ENCODE results near the gene BIVM.

Gene BIVM

DNA sequence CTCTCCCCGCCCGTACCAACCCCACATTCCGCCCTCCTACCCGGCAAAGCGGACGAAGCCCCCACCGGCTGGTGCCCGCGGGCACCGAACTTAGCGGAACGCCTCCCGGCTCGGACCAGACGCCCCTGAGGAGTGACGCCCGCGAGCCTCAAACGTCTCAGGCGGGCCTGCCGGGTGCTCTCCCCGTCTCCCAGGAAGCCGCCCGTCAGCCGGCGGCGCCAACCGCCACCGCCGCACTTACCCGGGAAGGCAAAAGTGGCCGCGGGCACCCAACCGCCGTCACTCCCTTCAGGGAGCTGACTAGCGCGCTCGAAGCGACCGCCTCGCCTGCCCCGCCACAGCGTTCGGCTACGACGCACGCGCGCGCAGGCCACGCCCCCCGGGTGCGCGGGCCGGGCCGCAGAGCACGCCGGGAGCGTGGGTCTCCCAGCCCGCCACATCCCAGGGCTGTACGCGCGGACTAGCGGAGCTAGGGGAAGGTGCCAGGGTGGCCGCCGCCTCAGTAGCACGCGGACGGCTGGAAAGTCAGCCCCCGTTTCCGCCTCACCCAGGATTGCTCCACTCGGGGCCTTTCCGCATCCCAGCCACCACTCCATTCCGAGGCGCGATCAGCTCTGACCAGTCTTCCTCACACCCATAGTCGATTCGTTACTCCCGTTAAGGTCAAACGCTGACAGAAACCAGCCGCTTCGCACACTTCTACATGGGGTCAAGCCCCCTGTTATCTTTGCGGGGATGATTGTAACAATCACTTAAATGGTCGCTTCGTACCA lies 25.3 kb upstream of the BIVM start, which contains the start of gene TEX30:
Gene TEX30 (minus strand): TSS at position 346 of the 773 bp plus-strand sequence. CDS start 3,760 bp downstream, outside the sequence.
- Histone ChIP-seq H3K4me3 (replicated peaks; ENCODE audit: low read depth, low read length) (peak within 1 kb of the TSS; percentile 76), H3K27me3 (replicated peaks; ENCODE audit: control insufficient read depth, insufficient read depth, low read length) (no peaks in the 10 kb centered on the region), H3K36me3 (ENCODE audit: control insufficient read depth, insufficient read depth, low read length) (no peaks in the 10 kb centered on the region)
- peak; percentile 94 for DNase-seq (ENCODE audit: extremely low read depth, insufficient read length)
- TF ChIP-seq CTCF (IDR thresholded peaks at IDR 0.05; ENCODE audit: insufficient read depth, low read length, poor library complexity, severe bottlenecking): no peak

- no peak for TF ChIP-seq CTCF (IDR thresholded peaks at IDR 0.05; ENCODE audit: insufficient read depth, low read length, poor library complexity, severe bottlenecking)
Measured at GRCh38 chr13:102774214-102774568, 24.7 kb upstream of the BIVM start.

GRCh38 chr13:102774591-102775520 lies 24.1 kb upstream of the BIVM start:
- H3K36me3 ChIP-seq (ENCODE audit: control insufficient read depth, insufficient read depth, low read length): no peaks in the 10 kb centered on the region
- H3K4me3 ChIP-seq (replicated peaks; ENCODE audit: low read depth, low read length): no peak overlapping the region
- TF ChIP-seq CTCF (IDR thresholded peaks at IDR 0.05; ENCODE audit: insufficient read depth, low read length, poor library complexity, severe bottlenecking): no peak
- no peaks in the 10 kb centered on the region for H3K27me3 ChIP-seq (replicated peaks; ENCODE audit: control insufficient read depth, insufficient read depth, low read length)
- DNase-seq (ENCODE audit: extremely low read depth, insufficient read length): no peak

More at GRCh38 chr13:102774214-102774568, 24.7 kb upstream of the BIVM start:
- Histone ChIP-seq H3K4me3 (replicated peaks; ENCODE audit: low read depth, low read length) (peak overlapping the region; percentile 76), H3K36me3 (ENCODE audit: control insufficient read depth, insufficient read depth, low read length) (no peaks in the 10 kb centered on the region), H3K27me3 (replicated peaks; ENCODE audit: control insufficient read depth, insufficient read depth, low read length) (no peaks in the 10 kb centered on the region)
- no peak for DNase-seq (ENCODE audit: extremely low read depth, insufficient read length)

DNA sequence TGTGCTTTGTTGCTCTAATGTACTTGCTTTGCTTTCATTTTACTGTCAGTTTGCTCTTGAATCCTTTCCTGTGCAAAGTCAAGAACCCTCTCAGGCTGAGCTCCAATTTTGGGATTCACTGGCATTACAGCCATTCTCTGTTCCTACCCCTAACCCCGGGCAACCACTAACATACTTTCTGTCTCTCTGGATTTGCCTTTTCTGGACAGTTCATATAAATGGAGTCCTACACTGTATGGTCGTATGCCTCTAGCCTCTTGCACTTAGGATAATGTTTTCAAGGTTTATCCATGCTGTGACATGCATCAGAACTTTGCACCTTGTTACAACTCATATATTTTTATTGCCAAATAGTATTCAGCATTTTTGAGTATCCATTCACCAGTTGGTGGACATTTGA lies 22.6 kb upstream of the BIVM start:
- Histone ChIP-seq H3K4me3 (replicated peaks; ENCODE audit: low read depth, low read length) (no peak overlapping the region), H3K36me3 (ENCODE audit: control insufficient read depth, insufficient read depth, low read length) (no peaks in the 10 kb centered on the region), H3K27me3 (replicated peaks; ENCODE audit: control insufficient read depth, insufficient read depth, low read length) (no peaks in the 10 kb centered on the region)
- no peak for DNase-seq (ENCODE audit: extremely low read depth, insufficient read length)
- TF ChIP-seq CTCF (IDR thresholded peaks at IDR 0.05; ENCODE audit: insufficient read depth, low read length, poor library complexity, severe bottlenecking): no peak

DNA sequence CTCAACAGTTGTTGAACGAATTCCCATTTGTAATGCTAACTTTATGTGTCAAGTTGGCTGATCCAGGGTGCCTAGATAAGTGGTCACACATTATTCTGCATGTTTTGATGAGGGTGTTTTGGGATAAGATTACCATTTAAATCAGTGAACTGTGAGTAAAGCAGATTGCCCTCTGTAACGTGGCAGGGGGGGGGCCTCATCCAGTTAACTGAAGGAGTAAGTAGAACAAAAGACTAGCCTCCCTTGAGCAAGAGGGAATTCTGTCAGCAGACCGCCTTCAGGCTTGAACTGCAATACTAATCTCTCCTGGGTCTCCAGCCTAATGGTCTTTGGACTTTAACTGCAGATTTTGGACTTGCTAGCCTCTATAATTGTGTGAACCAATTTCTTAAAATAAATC lies 21.2 kb upstream of the BIVM start:
- no peaks in the 10 kb centered on the region; the same call in 1 of the 2 replicates for H3K36me3 ChIP-seq (ENCODE audit: control insufficient read depth, insufficient read depth, low read length)
- H3K27me3 ChIP-seq (replicated peaks; ENCODE audit: control insufficient read depth, insufficient read depth, low read length): no peaks in the 10 kb centered on the region
- no peak overlapping the region for H3K4me3 ChIP-seq (replicated peaks; ENCODE audit: low read depth, low read length)
- DNase-seq (ENCODE audit: extremely low read depth, insufficient read length): no peak
- TF ChIP-seq CTCF (IDR thresholded peaks at IDR 0.05; ENCODE audit: insufficient read depth, low read length, poor library complexity, severe bottlenecking): no peak
